HEK293T (cell line): Measurements from ENCODE around the gene CAP2.

Experiments
- CTCF ChIA-PET: fragments of 350-600 bp; formaldehyde crosslinking; extraction: SDS; loops from one replicate; lab custom pipeline; 2021; ENCODE audit warnings: antibody characterized with exemption, inconsistent platforms; lab: Yijun Ruan, JAX
- POLR2A ChIA-PET: fragments of 350-600 bp; formaldehyde crosslinking; extraction: SDS; loops from one replicate; lab custom pipeline; 2020; ENCODE audit warnings: antibody characterized with exemption, inconsistent platforms; lab: Yijun Ruan, JAX
- DNase-seq: peaks from one replicate; pipeline ENCODE4 v3.0.0; 2012; ENCODE audit warnings: mixed read lengths; ENCODE audit errors: extremely low spot score
- ARNT ChIP-seq: fragments of 450-650 bp; IDR thresholded peaks from 2 replicates; pipeline ENCODE4 v1.6.1; 2017; ENCODE audit warnings: mild to moderate bottlenecking
- BHLHE40 ChIP-seq: fragments of 450-650 bp; IDR thresholded peaks from 2 replicates; pipeline ENCODE4 v1.6.1; 2016; ENCODE audit warnings: mild to moderate bottlenecking, moderate library complexity, borderline replicate concordance
- CTBP1 ChIP-seq: fragments of 450-650 bp; IDR thresholded peaks from 2 replicates; pipeline ENCODE4 v1.6.1; 2016; ENCODE audit warnings: borderline replicate concordance
- ELF4 ChIP-seq: fragments of 450-650 bp; IDR thresholded peaks from 2 replicates; pipeline ENCODE4 v1.6.1; 2017; ENCODE audit warnings: antibody characterized with exemption
- FOXA1 ChIP-seq: fragments of 450-650 bp; IDR thresholded peaks from 2 replicates; pipeline ENCODE4 v1.6.1; 2016; ENCODE audit warnings: mild to moderate bottlenecking
- FOXK2 ChIP-seq: fragments of 450-650 bp; IDR thresholded peaks from 2 replicates; pipeline ENCODE4 v1.6.1; 2016; ENCODE audit warnings: mild to moderate bottlenecking
- FOXM1 ChIP-seq: fragments of 450-650 bp; IDR thresholded peaks from 2 replicates; pipeline ENCODE4 v1.6.1; 2017; ENCODE audit warnings: mild to moderate bottlenecking, borderline replicate concordance
- HDGF ChIP-seq: fragments of 450-650 bp; IDR thresholded peaks from 2 replicates; pipeline ENCODE4 v1.6.1; 2017; ENCODE audit warnings: antibody characterized with exemption, borderline replicate concordance
- L3MBTL2 ChIP-seq: fragments of 450-650 bp; conservative IDR thresholded peaks from 2 replicates; pipeline ENCODE4 v1.6.1; 2016; ENCODE audit warnings: mild to moderate bottlenecking
- LEF1 ChIP-seq: fragments of 450-650 bp; IDR thresholded peaks from 2 replicates; pipeline ENCODE4 v1.6.1; 2017; ENCODE audit warnings: mild to moderate bottlenecking, borderline replicate concordance
- NFRKB ChIP-seq: fragments of 450-650 bp; IDR thresholded peaks from 2 replicates; pipeline ENCODE4 v1.6.1; 2016; ENCODE audit warnings: mild to moderate bottlenecking, moderate library complexity
- PKNOX1 ChIP-seq: fragments of 450-650 bp; IDR thresholded peaks from 2 replicates; pipeline ENCODE4 v1.6.1; 2016
- SP1 ChIP-seq: fragments of 450-650 bp; IDR thresholded peaks from 2 replicates; pipeline ENCODE4 v1.6.1; 2017
- SUZ12 ChIP-seq: fragments of 450-650 bp; IDR thresholded peaks from 2 replicates; pipeline ENCODE4 v1.6.1; 2016; ENCODE audit warnings: mild to moderate bottlenecking
- TARDBP ChIP-seq: fragments of 450-650 bp; IDR thresholded peaks from 2 replicates; pipeline ENCODE4 v1.6.1; 2016
- ZNF384 ChIP-seq: fragments of 450-650 bp; IDR thresholded peaks from 2 replicates; pipeline ENCODE4 v1.6.1; 2016

Gene CAP2

GRCh38 chr6:17381424-17382147 is 11.8 kb upstream of the CAP2 start:
- CTCF ChIA-PET, result no interaction called here

GRCh38 chr6:17385660-17386059 is 7.7 kb upstream of the CAP2 start:
- POLR2A ChIA-PET, result no interaction called here
- DNase-seq, result no peak
- CTCF ChIA-PET, result interaction anchor here (0.7 kb wide), 1 partner anchor 29 kb away, joined by 4 read pairs; no protein-coding TSS in a partner anchor
- TF ChIP-seq TARDBP, result no peak

More at GRCh38 chr6:17381424-17382147, 11.8 kb upstream of the CAP2 start:
- TF ChIP-seq FOXK2 (no peak), BHLHE40 (no peak), ARNT (no peak), SUZ12 (no peak), HDGF (no peak), ZNF384 (no peak), SP1 (no peak)
- DNase-seq, result no peak
- POLR2A ChIA-PET, result no interaction called here

GRCh38 chr6:17388365-17388764 is 5.0 kb upstream of the CAP2 start:
- ChIA-PET CTCF (no interaction called here), POLR2A (no interaction called here)
- no peak for DNase-seq
- TF ChIP-seq LEF1 (no peak), BHLHE40 (no peak), FOXA1 (no peak), PKNOX1 (no peak), TARDBP (no peak), CTBP1 (no peak), ELF4 (no peak), FOXK2 (no peak), NFRKB (no peak), SUZ12 (no peak), FOXM1 (no peak), ZNF384 (no peak)

- ChIA-PET POLR2A (no interaction called here), CTCF (no interaction called here)
- no peak for DNase-seq
- TF ChIP-seq ELF4 (no peak), TARDBP (no peak), SUZ12 (no peak), L3MBTL2 (no peak), NFRKB (no peak), SP1 (no peak), CTBP1 (no peak), LEF1 (no peak), HDGF (no peak), FOXK2 (no peak), FOXA1 (no peak), ZNF384 (no peak), PKNOX1 (no peak), BHLHE40 (no peak), FOXM1 (no peak), ARNT (no peak)
Observed at GRCh38 chr6:17389274-17389847, 4.0 kb upstream of the CAP2 start.

- no peak for DNase-seq
- TF ChIP-seq ELF4 (no peak), L3MBTL2 (no peak), PKNOX1 (no peak), ZNF384 (no peak), LEF1 (no peak), SUZ12 (no peak), FOXA1 (no peak), HDGF (no peak), TARDBP (no peak), NFRKB (no peak), BHLHE40 (no peak), ARNT (no peak), FOXK2 (no peak), FOXM1 (no peak), SP1 (no peak)
- ChIA-PET CTCF (no interaction called here), POLR2A (no interaction called here)
Observed at GRCh38 chr6:17390276-17390675, 3.1 kb upstream of the CAP2 start.

GRCh38 chr6:17391976-17392375 is 1.4 kb upstream of the CAP2 start:
- ChIA-PET POLR2A (no interaction called here), CTCF (interaction anchor here (1.1 kb wide), 1 partner anchor 38 kb away, joined by 3 read pairs; no protein-coding TSS in a partner anchor)
- no peak for TF ChIP-seq BHLHE40
- TF ChIP-seq ELF4, result no peak
- no peak for TF ChIP-seq FOXK2
- no peak for TF ChIP-seq SUZ12
- TF ChIP-seq TARDBP, result no peak
- no peak for TF ChIP-seq ARNT
- TF ChIP-seq ZNF384, result no peak
- TF ChIP-seq FOXA1, result no peak
- TF ChIP-seq LEF1, result no peak
- TF ChIP-seq NFRKB, result no peak
- no peak for TF ChIP-seq L3MBTL2
- TF ChIP-seq CTBP1, result no peak
- TF ChIP-seq FOXM1, result no peak
- TF ChIP-seq HDGF, result no peak
- TF ChIP-seq SP1, result no peak
- no peak for TF ChIP-seq PKNOX1
- no peak for DNase-seq
